HEK293T (cell line): ENCODE results near the gene HBE1.
"Not testable (repeated sequence)": the region's sequence is repeated elsewhere in the genome, so short reads cannot be mapped to it uniquely, and the experiment has no call there.

Source experiments
- ARNT ChIP-seq: fragments of 450-650 bp; IDR thresholded peaks from 2 replicates; pipeline ENCODE4 v1.6.1; 2017; ENCODE audit warnings: mild to moderate bottlenecking
- BHLHE40 ChIP-seq: fragments of 450-650 bp; IDR thresholded peaks from 2 replicates; pipeline ENCODE4 v1.6.1; 2016; ENCODE audit warnings: mild to moderate bottlenecking, moderate library complexity, borderline replicate concordance
- CTBP1 ChIP-seq: fragments of 450-650 bp; IDR thresholded peaks from 2 replicates; pipeline ENCODE4 v1.6.1; 2016; ENCODE audit warnings: borderline replicate concordance
- ELF4 ChIP-seq: fragments of 450-650 bp; IDR thresholded peaks from 2 replicates; pipeline ENCODE4 v1.6.1; 2017; ENCODE audit warnings: antibody characterized with exemption
- FOXK2 ChIP-seq: fragments of 450-650 bp; IDR thresholded peaks from 2 replicates; pipeline ENCODE4 v1.6.1; 2016; ENCODE audit warnings: mild to moderate bottlenecking
- FOXM1 ChIP-seq: fragments of 450-650 bp; IDR thresholded peaks from 2 replicates; pipeline ENCODE4 v1.6.1; 2017; ENCODE audit warnings: mild to moderate bottlenecking, borderline replicate concordance
- HDGF ChIP-seq: fragments of 450-650 bp; IDR thresholded peaks from 2 replicates; pipeline ENCODE4 v1.6.1; 2017; ENCODE audit warnings: antibody characterized with exemption, borderline replicate concordance
- LEF1 ChIP-seq: fragments of 450-650 bp; IDR thresholded peaks from 2 replicates; pipeline ENCODE4 v1.6.1; 2017; ENCODE audit warnings: mild to moderate bottlenecking, borderline replicate concordance
- NFRKB ChIP-seq: fragments of 450-650 bp; IDR thresholded peaks from 2 replicates; pipeline ENCODE4 v1.6.1; 2016; ENCODE audit warnings: mild to moderate bottlenecking, moderate library complexity
- SP1 ChIP-seq: fragments of 450-650 bp; IDR thresholded peaks from 2 replicates; pipeline ENCODE4 v1.6.1; 2017
- SUZ12 ChIP-seq: fragments of 450-650 bp; IDR thresholded peaks from 2 replicates; pipeline ENCODE4 v1.6.1; 2016; ENCODE audit warnings: mild to moderate bottlenecking
- TARDBP ChIP-seq: fragments of 450-650 bp; IDR thresholded peaks from 2 replicates; pipeline ENCODE4 v1.6.1; 2016

- not testable (repeated sequence) for TF ChIP-seq ELF4, SUZ12, FOXK2, TARDBP, FOXM1, ARNT, SP1, CTBP1, BHLHE40, NFRKB, LEF1, HDGF
These were observed 24.7 kb upstream of the HBE1 start for GRCh38 chr11:5294342-5294995.
